ENCODE data around the gene GAL.
"Not testable (repeated sequence)": the region's sequence is repeated elsewhere in the genome, so short reads cannot be mapped to it uniquely, and the experiment has no call there.

GAL gene

DNA sequence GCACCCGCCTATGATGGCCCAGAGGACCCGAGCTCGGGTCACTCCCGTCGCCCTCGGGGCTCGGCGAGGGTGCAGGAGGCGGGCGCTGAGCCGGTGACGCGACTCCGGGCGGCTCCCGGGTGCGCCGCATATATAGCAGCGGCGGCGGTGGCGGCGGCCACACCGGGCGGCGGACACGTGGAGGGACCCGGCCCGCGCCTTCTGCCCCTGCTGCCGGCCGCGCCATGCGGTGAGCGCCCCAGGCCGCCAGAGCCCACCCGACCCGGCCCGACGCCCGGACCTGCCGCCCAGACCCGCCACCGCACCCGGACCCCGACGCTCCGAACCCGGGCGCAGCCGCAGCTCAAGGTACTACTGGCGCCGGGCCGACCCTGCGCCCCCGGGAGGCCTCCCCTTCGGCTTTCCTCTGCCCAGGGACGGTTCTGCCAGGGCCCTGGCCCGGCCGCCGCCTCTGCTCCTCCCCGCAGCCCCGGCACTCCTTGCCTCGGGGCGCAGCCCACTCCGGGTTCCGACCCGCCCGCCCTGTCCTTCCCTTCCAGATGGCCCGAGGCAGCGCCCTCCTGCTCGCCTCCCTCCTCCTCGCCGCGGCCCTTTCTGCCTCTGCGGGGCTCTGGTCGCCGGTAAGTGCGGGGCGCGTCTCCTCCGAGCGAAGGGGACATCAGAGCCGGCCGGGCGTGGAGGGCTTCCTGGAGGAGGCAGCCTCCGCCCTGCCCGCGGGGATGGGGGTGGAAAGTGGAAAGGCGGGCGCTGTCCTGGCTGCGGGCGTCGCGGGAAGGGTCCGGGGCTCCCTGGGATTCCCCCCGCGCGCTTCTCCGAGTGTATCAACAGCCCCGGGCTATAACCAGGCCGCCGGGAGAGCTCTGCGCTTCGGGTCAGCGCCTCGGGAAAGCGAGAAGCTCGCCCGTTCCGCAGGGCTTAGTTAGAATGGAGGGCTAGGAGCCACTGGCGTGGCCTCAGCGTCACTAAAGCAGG is at the start of gene GAL:
GAL (plus strand) TSS at position 160 of the 972 bp plus-strand sequence; CDS start at position 540, 380 bp downstream.
- DNase-seq = no peak

DNA sequence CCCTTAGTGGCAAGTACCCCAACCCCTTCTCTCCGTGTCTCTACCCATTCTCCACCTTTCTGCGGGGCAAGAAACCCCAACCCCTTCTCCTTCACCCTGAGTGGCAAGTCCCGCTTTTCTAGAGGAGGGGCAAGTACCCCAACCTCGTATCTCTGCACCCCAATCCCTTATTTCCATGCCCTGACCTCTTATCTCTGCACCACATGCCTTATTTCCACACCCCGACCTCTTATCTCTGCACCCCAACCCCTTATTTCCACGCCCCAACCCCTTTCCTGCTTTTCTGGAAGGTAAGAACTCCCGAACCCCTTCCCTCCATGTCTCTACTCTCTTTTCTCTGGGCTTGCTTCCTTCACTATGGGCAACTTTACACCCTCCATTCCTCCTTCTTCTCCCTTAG is 49.7 kb upstream of the GAL start:
- DNase-seq = not testable (repeated sequence)

- DNase-seq = not testable (repeated sequence)
These were observed 49.2 kb upstream of the GAL start for GRCh38 chr11:68635172-68635571.

- DNase-seq = not testable (repeated sequence)
These were observed 48.5 kb upstream of the GAL start for GRCh38 chr11:68635883-68636282.

- not testable (repeated sequence) for DNase-seq
These were observed 45.0 kb upstream of the GAL start for GRCh38 chr11:68639322-68639721.

DNA sequence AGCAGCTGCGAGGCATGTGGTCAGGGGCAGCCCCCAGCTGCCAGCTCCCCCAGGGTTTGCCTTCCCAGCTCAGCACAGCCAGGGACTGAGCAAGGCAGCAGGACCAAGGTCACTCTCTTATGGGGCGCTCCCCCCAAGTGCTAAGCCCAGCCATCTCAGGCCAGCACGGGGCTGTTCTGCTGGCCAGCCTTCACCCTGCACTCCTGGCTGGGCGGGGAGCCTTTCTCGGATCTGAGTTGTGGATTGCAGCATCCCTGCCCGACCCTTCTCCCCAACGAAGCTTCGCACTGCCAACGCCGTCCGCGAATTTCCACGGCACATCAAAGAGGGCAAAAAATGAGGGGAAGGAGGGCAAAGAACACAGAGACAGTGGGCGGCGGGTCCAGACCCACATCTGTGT is 42.5 kb upstream of the GAL start:
- no peak for DNase-seq

DNA sequence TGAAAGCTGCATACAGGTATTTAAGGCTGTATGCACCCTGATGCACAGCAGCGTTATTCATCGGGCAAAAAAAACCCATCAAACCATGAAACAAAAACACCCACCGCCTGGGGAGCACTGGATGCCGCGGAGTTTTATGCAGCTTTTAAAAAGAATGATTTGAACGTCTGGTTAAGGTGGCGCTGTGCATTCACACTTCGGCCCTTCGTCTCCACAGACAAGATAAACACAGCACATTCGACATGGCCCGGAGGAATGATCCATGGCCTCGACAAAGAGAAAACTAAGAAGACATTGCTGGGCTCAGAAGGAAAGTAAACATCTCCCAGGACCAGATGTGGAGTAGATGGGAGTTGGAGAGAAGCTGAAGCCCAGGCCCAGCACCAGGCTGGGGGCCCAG is 40.8 kb upstream of the GAL start:
- no peak for DNase-seq

GRCh38 chr11:68646832-68647231 is 37.5 kb upstream of the GAL start:
- DNase-seq = no peak

- DNase-seq = no peak
These were observed 34.3 kb upstream of the GAL start for GRCh38 chr11:68649851-68650555.

- DNase-seq = no peak
These were observed 33.5 kb upstream of the GAL start for GRCh38 chr11:68650801-68651200.

DNA sequence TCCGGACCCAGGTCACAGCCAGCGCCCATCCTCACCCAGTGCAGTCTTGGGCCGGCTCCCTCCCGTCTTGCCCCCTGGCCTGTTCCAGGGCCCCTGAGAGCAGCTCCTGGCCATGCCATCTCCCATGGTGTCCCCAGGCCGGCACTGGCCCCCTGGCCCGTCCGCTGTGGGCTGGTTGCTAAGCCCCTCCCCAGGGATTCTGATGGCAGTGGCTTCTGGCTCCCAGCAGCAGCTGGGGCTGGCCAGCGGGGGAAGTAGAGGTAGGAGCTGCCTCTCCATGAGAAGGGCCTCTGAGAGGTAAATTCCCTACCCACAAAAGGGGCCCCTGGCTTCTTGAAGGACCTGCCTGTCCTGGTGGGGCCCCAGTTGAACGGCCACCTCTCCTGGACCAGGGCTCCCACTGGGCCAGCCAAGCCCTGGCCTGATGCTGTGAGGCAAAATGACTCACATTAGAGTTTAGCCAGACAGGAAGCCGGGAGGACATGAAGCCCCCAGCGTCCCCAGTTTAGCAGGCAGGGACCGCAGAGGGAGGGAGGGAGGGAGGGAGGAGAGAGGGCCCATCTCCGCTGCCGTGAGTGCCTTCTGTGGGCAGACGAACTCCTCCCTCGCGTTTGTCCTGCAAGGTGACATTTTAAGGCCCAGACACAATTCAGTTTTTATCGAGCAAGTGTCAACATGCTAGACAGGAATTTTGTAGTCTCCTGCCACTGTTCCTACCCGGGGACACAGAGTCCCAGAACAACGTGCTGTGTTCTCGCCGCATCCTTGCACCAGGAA is 32.9 kb upstream of the GAL start:
- no peak for DNase-seq

GRCh38 chr11:68651985-68652682 is 32.2 kb upstream of the GAL start:
- DNase-seq = no peak

- DNase-seq = no peak
These were observed 31.6 kb upstream of the GAL start for GRCh38 chr11:68652683-68653156.

DNA sequence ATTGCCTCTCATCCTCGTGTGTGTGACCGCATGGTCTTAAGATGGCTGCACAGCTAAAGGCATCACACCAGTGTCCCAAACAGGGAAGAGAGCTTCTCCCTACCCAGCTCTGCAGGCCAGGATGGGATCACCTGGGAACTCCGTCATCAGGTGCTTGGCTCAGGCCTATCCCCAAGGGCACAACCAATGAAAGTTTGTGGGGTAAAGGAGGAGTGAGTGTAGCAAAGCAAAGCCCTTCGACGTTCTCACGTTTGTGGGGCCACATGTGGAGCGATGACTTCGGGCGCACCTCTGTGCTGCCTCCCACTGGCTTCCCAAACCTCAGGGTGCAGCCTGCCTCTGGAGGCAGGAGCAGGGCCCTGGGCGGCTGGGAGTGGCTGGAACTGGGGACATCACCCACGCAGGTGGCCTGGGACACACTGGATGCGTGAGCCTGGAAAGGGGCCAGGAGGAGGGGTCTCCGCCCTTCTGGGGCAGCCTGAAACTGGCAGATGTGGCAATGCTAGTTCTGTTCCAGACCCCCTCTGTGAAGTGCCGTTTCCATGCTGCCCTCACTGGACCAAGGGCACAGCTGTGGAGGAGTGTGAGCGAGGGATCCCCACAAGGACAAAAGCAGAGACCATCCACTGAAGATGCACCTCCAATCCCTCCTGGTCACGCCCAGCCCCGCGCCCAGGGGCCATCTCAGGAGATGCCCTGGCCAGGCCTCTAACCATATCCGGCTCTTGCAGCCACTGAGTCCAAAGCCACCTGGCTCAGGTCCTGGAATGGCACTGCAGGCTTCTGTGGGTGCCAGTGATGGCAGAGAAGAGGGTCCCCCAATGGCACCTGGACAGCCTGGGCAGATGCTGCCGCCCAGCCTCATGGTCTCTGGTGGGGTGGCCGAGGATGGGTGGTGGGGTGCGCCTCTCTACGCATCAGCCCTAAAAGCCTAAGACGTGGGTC is 30.6 kb upstream of the GAL start:
- DNase-seq = no peak

DNA sequence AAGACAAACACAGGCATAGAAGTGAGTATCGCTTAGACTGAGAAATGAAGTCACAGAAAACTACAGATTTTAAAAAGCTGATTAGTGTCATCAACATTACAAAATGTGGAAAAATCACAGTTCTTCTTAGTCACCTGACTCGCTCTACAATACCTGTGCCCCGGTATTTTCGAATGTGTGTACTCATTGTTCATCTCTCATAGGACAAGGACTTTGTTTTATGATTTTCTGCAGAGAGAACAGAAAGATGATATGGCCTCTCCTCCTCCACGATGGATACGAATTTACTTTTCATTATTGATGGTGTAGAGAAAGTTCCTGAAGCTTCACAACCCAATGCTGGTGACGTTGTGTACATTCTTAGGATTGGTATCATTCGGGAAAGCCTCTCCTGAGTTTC is 29.4 kb upstream of the GAL start:
- DNase-seq = no peak

DNA sequence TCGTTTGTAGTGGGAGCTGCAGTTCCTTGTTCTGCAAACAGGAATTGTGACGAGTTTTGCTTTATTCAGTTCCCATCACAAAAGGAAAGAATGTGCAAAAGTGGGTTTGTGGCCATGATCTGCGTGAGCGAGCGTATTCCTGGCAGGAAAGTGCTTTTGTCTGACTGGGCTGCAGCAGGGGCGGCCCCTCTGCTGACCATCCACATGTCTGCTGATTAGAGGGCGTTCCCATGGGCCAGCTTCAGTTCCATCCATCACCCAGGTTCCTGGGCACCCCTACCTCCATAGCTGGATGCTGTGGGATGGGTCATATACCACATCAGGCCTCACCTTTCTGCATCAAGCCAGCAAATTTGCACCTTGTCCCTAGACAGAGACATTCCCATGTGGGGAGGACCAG is 28.9 kb upstream of the GAL start:
- no peak for DNase-seq

DNA sequence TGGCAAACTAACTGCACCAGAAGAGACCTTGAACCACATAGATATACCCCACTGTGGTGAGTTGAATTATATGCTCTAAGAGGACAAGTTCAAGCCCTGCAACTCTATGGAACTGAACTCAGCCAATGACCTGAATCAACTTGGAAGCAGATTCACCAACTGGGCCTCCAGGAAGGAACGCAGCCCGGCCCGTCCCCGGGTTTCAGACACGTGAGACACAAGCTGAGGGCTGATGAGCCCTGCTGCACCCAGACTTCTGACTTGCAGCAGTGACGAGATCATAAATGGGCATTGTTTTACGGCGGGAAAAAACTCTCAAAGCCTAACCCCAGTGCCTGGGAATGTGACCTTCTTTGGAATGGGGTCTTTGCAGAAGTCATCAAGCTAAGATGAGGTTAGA is 28.5 kb upstream of the GAL start:
- DNase-seq = no peak

GRCh38 chr11:68657021-68657780 is 27.1 kb upstream of the GAL start:
- no peak for DNase-seq

DNA sequence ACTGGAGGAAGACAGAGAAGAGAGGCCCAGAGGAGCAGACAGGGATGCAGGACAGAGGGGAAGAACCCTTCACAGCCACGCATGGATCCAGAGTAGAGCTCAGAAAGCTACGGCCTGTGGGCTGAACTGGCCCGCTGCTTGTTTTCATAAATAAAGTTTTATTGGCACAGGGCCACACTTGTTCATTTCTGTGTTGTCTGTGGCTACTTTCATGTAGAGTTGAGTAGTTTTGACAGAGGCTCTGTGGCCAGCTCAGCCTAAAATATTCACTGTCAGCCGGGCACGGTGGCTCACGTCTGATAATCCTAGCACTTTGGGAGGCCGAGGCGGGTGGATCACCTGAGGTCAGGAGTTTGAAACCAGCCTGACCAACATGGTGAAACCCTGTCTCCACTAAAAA is 26.2 kb upstream of the GAL start:
- no peak for DNase-seq

GRCh38 chr11:68658661-68659060 is 25.7 kb upstream of the GAL start:
- DNase-seq = no peak

Data from activated gamma-delta T cell treated with Interleukin-2 at 50 U/mL for 16 hours (primary cell).